HEK293 (cell line): Measurements from ENCODE around the gene TVP23C.

Experiments
- KLF1 ChIP-seq: fragments of 450-650 bp; formaldehyde crosslinking; IDR thresholded peaks from 2 replicates; pipeline ENCODE4 v1.5.1; 2016; ENCODE audit warnings: missing biosample characterization, missing genetic modification characterization
- RBAK ChIP-seq: fragments of 450-650 bp; formaldehyde crosslinking; IDR thresholded peaks from 2 replicates; pipeline ENCODE4 v1.5.1; 2016; ENCODE audit warnings: missing biosample characterization, missing genetic modification characterization
- ZBTB21 ChIP-seq: fragments of 450-650 bp; formaldehyde crosslinking; IDR thresholded peaks from 2 replicates; pipeline ENCODE4 v1.5.1; 2017; ENCODE audit warnings: missing biosample characterization, missing genetic modification characterization
- ZNF366 ChIP-seq: fragments of 450-650 bp; formaldehyde crosslinking; conservative IDR thresholded peaks from 2 replicates; pipeline ENCODE4 v1.5.1; 2016; ENCODE audit warnings: missing biosample characterization, missing genetic modification characterization
- ZNF571 ChIP-seq: fragments of 450-650 bp; formaldehyde crosslinking; IDR thresholded peaks from 2 replicates; pipeline ENCODE4 v1.5.0; 2017; ENCODE audit warnings: missing biosample characterization, missing genetic modification characterization
- ZNF701 ChIP-seq: fragments of 450-650 bp; formaldehyde crosslinking; IDR thresholded peaks from 2 replicates; pipeline ENCODE4 v1.5.1; 2016; ENCODE audit warnings: missing biosample characterization, missing genetic modification characterization
- TF ChIP-seq, protein P1 (sequence below): fragments of 450-650 bp; formaldehyde crosslinking; IDR thresholded peaks from 2 replicates; pipeline ENCODE4 v1.5.1; 2016; ENCODE audit warnings: missing biosample characterization, missing genetic modification characterization
- TF ChIP-seq, protein P2 (sequence below): fragments of 450-650 bp; formaldehyde crosslinking; conservative IDR thresholded peaks from 2 replicates; pipeline ENCODE4 v1.5.1; 2016; ENCODE audit warnings: low read depth, missing biosample characterization, missing genetic modification characterization
- TF ChIP-seq, protein P3 (sequence below): fragments of 450-650 bp; formaldehyde crosslinking; IDR thresholded peaks from 2 replicates; pipeline ENCODE4 v1.5.1; 2016; ENCODE audit warnings: missing biosample characterization, missing genetic modification characterization

DNA sequence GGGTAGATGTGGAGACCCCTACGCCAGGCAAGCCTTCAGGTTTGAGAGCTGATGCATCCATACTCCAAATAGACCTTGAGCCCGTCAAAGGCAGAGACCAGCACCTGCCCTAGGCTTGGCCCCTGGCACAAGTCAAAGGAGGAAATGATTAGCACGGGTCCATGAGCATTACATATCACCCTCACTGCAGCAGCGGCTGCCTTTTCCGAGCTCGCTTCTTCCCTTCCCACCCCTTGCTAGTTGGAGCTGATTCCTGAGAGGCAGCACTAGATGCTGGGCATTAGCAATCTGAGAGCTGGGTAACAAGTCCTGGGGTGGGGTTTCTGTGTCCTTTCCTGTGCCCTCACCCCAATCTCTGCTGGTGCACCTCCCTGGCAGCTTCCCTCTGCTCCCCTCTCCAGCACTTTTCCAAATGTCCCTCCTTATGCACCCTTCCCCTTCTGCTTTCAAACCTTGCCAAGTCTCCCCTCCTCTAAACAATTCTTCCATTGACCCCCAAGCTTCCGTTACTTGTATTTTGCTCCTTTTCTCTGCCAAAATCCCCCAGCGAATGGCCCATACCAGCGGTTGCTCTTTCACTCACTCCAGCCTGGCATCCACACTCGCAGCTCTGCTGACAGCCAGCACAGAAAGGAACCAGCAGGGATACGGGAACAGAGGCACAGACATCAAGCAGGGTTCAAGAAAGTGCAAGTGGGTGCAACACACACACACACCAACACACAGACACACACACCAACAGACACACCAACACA lies 98.9 kb downstream of the TVP23C start:
- TF ChIP-seq, protein P1, sequence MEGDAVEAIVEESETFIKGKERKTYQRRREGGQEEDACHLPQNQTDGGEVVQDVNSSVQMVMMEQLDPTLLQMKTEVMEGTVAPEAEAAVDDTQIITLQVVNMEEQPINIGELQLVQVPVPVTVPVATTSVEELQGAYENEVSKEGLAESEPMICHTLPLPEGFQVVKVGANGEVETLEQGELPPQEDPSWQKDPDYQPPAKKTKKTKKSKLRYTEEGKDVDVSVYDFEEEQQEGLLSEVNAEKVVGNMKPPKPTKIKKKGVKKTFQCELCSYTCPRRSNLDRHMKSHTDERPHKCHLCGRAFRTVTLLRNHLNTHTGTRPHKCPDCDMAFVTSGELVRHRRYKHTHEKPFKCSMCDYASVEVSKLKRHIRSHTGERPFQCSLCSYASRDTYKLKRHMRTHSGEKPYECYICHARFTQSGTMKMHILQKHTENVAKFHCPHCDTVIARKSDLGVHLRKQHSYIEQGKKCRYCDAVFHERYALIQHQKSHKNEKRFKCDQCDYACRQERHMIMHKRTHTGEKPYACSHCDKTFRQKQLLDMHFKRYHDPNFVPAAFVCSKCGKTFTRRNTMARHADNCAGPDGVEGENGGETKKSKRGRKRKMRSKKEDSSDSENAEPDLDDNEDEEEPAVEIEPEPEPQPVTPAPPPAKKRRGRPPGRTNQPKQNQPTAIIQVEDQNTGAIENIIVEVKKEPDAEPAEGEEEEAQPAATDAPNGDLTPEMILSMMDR (tag by site-specific recombination), result no peak
- TF ChIP-seq, protein P2, sequence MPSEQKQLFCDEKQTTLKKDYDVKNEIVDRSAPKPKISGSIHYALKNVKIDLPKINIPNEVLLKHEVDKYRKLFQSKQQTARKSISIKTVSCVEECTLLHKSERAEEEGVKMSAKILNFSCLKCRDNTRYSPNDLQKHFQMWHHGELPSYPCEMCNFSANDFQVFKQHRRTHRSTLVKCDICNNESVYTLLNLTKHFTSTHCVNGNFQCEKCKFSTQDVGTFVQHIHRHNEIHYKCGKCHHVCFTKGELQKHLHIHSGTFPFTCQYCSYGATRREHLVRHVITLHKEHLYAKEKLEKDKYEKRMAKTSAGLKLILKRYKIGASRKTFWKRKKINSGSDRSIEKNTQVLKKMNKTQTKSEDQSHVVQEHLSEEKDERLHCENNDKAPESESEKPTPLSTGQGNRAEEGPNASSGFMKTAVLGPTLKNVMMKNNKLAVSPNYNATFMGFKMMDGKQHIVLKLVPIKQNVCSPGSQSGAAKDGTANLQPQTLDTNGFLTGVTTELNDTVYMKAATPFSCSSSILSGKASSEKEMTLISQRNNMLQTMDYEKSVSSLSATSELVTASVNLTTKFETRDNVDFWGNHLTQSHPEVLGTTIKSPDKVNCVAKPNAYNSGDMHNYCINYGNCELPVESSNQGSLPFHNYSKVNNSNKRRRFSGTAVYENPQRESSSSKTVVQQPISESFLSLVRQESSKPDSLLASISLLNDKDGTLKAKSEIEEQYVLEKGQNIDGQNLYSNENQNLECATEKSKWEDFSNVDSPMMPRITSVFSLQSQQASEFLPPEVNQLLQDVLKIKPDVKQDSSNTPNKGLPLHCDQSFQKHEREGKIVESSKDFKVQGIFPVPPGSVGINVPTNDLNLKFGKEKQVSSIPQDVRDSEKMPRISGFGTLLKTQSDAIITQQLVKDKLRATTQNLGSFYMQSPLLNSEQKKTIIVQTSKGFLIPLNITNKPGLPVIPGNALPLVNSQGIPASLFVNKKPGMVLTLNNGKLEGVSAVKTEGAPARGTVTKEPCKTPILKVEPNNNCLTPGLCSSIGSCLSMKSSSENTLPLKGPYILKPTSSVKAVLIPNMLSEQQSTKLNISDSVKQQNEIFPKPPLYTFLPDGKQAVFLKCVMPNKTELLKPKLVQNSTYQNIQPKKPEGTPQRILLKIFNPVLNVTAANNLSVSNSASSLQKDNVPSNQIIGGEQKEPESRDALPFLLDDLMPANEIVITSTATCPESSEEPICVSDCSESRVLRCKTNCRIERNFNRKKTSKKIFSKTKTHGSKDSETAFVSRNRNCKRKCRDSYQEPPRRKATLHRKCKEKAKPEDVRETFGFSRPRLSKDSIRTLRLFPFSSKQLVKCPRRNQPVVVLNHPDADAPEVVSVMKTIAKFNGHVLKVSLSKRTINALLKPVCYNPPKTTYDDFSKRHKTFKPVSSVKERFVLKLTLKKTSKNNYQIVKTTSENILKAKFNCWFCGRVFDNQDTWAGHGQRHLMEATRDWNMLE (tag by site-specific recombination), result no peak
- no peak for TF ChIP-seq ZBTB21 (tag by site-specific recombination)
- TF ChIP-seq, protein P3, sequence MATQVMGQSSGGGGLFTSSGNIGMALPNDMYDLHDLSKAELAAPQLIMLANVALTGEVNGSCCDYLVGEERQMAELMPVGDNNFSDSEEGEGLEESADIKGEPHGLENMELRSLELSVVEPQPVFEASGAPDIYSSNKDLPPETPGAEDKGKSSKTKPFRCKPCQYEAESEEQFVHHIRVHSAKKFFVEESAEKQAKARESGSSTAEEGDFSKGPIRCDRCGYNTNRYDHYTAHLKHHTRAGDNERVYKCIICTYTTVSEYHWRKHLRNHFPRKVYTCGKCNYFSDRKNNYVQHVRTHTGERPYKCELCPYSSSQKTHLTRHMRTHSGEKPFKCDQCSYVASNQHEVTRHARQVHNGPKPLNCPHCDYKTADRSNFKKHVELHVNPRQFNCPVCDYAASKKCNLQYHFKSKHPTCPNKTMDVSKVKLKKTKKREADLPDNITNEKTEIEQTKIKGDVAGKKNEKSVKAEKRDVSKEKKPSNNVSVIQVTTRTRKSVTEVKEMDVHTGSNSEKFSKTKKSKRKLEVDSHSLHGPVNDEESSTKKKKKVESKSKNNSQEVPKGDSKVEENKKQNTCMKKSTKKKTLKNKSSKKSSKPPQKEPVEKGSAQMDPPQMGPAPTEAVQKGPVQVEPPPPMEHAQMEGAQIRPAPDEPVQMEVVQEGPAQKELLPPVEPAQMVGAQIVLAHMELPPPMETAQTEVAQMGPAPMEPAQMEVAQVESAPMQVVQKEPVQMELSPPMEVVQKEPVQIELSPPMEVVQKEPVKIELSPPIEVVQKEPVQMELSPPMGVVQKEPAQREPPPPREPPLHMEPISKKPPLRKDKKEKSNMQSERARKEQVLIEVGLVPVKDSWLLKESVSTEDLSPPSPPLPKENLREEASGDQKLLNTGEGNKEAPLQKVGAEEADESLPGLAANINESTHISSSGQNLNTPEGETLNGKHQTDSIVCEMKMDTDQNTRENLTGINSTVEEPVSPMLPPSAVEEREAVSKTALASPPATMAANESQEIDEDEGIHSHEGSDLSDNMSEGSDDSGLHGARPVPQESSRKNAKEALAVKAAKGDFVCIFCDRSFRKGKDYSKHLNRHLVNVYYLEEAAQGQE (tag by site-specific recombination), result no peak
- no peak for TF ChIP-seq KLF1 (tag by site-specific recombination)
- TF ChIP-seq ZNF366 (tag by site-specific recombination), result no peak
- TF ChIP-seq ZNF701 (tag by site-specific recombination), result no peak
- no peak for TF ChIP-seq ZNF571 (tag by site-specific recombination)
- no peak for TF ChIP-seq RBAK (tag by site-specific recombination)
